C4-2B (cell line): Measurements from ENCODE around the gene ZAP70.

Source experiments
- ZFX ChIP-seq: fragments of 450-650 bp; IDR thresholded peaks from 2 replicates; pipeline ENCODE4 v1.6.1; 2017
- TF ChIP-seq, protein P1 (sequence below): fragments of 450-650 bp; conservative IDR thresholded peaks from 2 replicates; pipeline ENCODE4 v1.5.1; 2017; ENCODE audit warnings: mild to moderate bottlenecking

DNA sequence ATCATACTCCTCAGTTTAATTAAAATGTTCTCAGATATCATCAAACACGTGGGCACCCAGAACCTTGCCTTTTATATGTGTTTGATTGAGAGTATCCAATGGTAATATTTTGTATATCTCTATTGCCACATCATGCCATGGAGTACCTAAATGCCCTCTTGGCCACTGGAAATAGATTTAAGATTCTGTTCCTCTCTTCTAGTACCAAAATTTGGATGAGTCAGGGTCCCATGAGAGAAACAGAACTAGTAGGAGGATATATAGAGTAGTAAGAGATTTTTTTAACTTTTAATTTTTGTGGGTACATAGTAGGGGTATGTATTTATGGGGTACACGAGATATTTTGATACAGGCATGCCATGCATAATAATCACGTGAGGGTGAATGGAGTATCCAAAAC lies 9.6 kb upstream of the ZAP70 start:
- TF ChIP-seq, protein P1, sequence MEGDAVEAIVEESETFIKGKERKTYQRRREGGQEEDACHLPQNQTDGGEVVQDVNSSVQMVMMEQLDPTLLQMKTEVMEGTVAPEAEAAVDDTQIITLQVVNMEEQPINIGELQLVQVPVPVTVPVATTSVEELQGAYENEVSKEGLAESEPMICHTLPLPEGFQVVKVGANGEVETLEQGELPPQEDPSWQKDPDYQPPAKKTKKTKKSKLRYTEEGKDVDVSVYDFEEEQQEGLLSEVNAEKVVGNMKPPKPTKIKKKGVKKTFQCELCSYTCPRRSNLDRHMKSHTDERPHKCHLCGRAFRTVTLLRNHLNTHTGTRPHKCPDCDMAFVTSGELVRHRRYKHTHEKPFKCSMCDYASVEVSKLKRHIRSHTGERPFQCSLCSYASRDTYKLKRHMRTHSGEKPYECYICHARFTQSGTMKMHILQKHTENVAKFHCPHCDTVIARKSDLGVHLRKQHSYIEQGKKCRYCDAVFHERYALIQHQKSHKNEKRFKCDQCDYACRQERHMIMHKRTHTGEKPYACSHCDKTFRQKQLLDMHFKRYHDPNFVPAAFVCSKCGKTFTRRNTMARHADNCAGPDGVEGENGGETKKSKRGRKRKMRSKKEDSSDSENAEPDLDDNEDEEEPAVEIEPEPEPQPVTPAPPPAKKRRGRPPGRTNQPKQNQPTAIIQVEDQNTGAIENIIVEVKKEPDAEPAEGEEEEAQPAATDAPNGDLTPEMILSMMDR, result no peak
- TF ChIP-seq ZFX, result no peak
